HEK293 (cell line): Measurements from ENCODE around the gene CPLX3.

ENCODE experiments used
- AEBP2 ChIP-seq: fragments of 450-650 bp; formaldehyde crosslinking; IDR thresholded peaks from 2 replicates; pipeline ENCODE4 v1.5.1; 2016; ENCODE audit warnings: missing biosample characterization, missing genetic modification characterization, borderline replicate concordance
- BCL11B ChIP-seq: fragments of 450-650 bp; formaldehyde crosslinking; IDR thresholded peaks from 2 replicates; pipeline ENCODE4 v1.5.1; 2016; ENCODE audit warnings: low read depth, missing biosample characterization, missing genetic modification characterization
- KLF17 ChIP-seq: fragments of 450-650 bp; formaldehyde crosslinking; IDR thresholded peaks from 2 replicates; pipeline ENCODE4 v1.5.1; 2016; ENCODE audit warnings: missing biosample characterization, missing genetic modification characterization
- MEIS1 ChIP-seq: sonication (generic); formaldehyde crosslinking; IDR thresholded peaks from 2 replicates; pipeline ENCODE4 v1.8.1; 2022; ENCODE audit warnings: missing genetic modification reagents, mild to moderate bottlenecking, borderline replicate concordance
- ZBTB11 ChIP-seq: fragments of 450-650 bp; formaldehyde crosslinking; conservative IDR thresholded peaks from 2 replicates; pipeline ENCODE4 v1.5.1; 2016; ENCODE audit warnings: low read depth, missing biosample characterization, missing genetic modification characterization
- ZBTB17 ChIP-seq: fragments of 450-650 bp; formaldehyde crosslinking; IDR thresholded peaks from 2 replicates; pipeline ENCODE4 v1.5.1; 2016; ENCODE audit warnings: missing biosample characterization, missing genetic modification characterization
- ZBTB26 ChIP-seq: fragments of 450-650 bp; formaldehyde crosslinking; optimal IDR thresholded peaks from 2 replicates; pipeline ENCODE3; 2016; ENCODE audit warnings: missing biosample characterization, mild to moderate bottlenecking, missing genetic modification characterization
- ZFP69B ChIP-seq: fragments of 450-650 bp; formaldehyde crosslinking; IDR thresholded peaks from 2 replicates; pipeline ENCODE4 v1.5.1; 2016; ENCODE audit warnings: missing biosample characterization, missing genetic modification characterization
- ZNF175 ChIP-seq: fragments of 450-650 bp; formaldehyde crosslinking; IDR thresholded peaks from 2 replicates; pipeline ENCODE4 v1.5.1; 2016; ENCODE audit warnings: missing biosample characterization, missing genetic modification characterization
- ZNF211 ChIP-seq: fragments of 450-650 bp; formaldehyde crosslinking; IDR thresholded peaks from 2 replicates; pipeline ENCODE4 v1.5.1; 2016; ENCODE audit warnings: low read depth, missing biosample characterization, missing genetic modification characterization
- ZNF274 ChIP-seq, 2 experiments: fragments of 200-500 bp in 1 of 2; fragments of 450-650 bp in 1 of 2; sonication (Bioruptor generic) in 1 of 2; formaldehyde crosslinking in 1 of 2; IDR thresholded peaks; 2 replicates each; pipeline versions ENCODE4 v1.5.1 to v1.6.1; 2014 to 2016; ENCODE audit warnings: borderline replicate concordance in 1 of 2, inconsistent platforms in 1 of 2, low read length in 1 of 2, missing biosample characterization in 1 of 2, missing genetic modification characterization in 1 of 2
- ZNF292 ChIP-seq: fragments of 450-650 bp; formaldehyde crosslinking; IDR thresholded peaks from 2 replicates; pipeline ENCODE4 v1.5.1; 2016; ENCODE audit warnings: low read depth, missing biosample characterization, missing genetic modification characterization, borderline replicate concordance
- ZNF37A ChIP-seq: fragments of 450-650 bp; IDR thresholded peaks from 2 replicates; pipeline ENCODE4 v1.5.1; 2018; ENCODE audit warnings: missing biosample characterization, missing genetic modification characterization
- ZNF394 ChIP-seq: fragments of 450-650 bp; formaldehyde crosslinking; IDR thresholded peaks from 2 replicates; pipeline ENCODE4 v1.5.1; 2016; ENCODE audit warnings: missing biosample characterization, missing genetic modification characterization, mild to moderate bottlenecking, moderate library complexity, borderline replicate concordance
- ZNF426 ChIP-seq: fragments of 450-650 bp; formaldehyde crosslinking; IDR thresholded peaks from 2 replicates; pipeline ENCODE4 v1.5.1; 2017; ENCODE audit warnings: missing biosample characterization, missing genetic modification characterization, mild to moderate bottlenecking, inconsistent platforms, moderate library complexity
- ZNF529 ChIP-seq: fragments of 450-650 bp; formaldehyde crosslinking; IDR thresholded peaks from 2 replicates; pipeline ENCODE4 v1.5.1; 2017; ENCODE audit warnings: missing genetic modification characterization, missing biosample characterization; ENCODE audit not compliant: insufficient replicate concordance
- ZNF558 ChIP-seq: fragments of 450-650 bp; formaldehyde crosslinking; IDR thresholded peaks from 2 replicates; pipeline ENCODE4 v1.5.1; 2016; ENCODE audit warnings: missing biosample characterization, missing genetic modification characterization
- ZNF596 ChIP-seq: fragments of 450-650 bp; IDR thresholded peaks from 2 replicates; pipeline ENCODE4 v1.5.0; 2018; ENCODE audit warnings: missing biosample characterization, mild to moderate bottlenecking, missing genetic modification characterization, moderate library complexity
- ZNF629 ChIP-seq: fragments of 450-650 bp; formaldehyde crosslinking; IDR thresholded peaks from 2 replicates; pipeline ENCODE4 v1.5.1; 2017; ENCODE audit warnings: missing biosample characterization, missing genetic modification characterization
- ZNF639 ChIP-seq: fragments of 450-650 bp; formaldehyde crosslinking; IDR thresholded peaks from 2 replicates; pipeline ENCODE4 v1.5.1; 2016; ENCODE audit warnings: missing biosample characterization, missing genetic modification characterization
- ZNF654 ChIP-seq: fragments of 450-650 bp; formaldehyde crosslinking; IDR thresholded peaks from 2 replicates; pipeline ENCODE4 v1.5.1; 2016; ENCODE audit warnings: low read depth, missing biosample characterization, missing genetic modification characterization
- ZNF670 ChIP-seq: fragments of 450-650 bp; formaldehyde crosslinking; IDR thresholded peaks from 2 replicates; pipeline ENCODE4 v1.5.1; 2016; ENCODE audit warnings: missing biosample characterization, missing genetic modification characterization, low read depth
- ZNF677 ChIP-seq: fragments of 450-650 bp; IDR thresholded peaks from 2 replicates; pipeline ENCODE4 v1.5.0; 2018; ENCODE audit warnings: missing biosample characterization, mild to moderate bottlenecking, missing genetic modification characterization, moderate library complexity
- ZNF707 ChIP-seq: fragments of 450-650 bp; formaldehyde crosslinking; IDR thresholded peaks from 2 replicates; pipeline ENCODE4 v1.5.1; 2016; ENCODE audit warnings: missing biosample characterization, missing genetic modification characterization
- ZSCAN4 ChIP-seq: fragments of 450-650 bp; formaldehyde crosslinking; IDR thresholded peaks from 2 replicates; pipeline ENCODE4 v1.5.1; 2017; ENCODE audit warnings: missing biosample characterization, missing genetic modification characterization
- ZSCAN5A ChIP-seq: fragments of 450-650 bp; formaldehyde crosslinking; IDR thresholded peaks from 2 replicates; pipeline ENCODE4 v1.5.1; 2016; ENCODE audit warnings: missing biosample characterization, missing genetic modification characterization

Gene CPLX3

GRCh38 chr15:74842581-74843444, 16.4 kb downstream of the CPLX3 start, which contains the start of gene ULK3 (continued):
- TF ChIP-seq ZNF629 (tag by site-specific recombination) = peak; percentile 55; the same call in 1 of the 2 replicates
- peak; percentile 93; the same call in 1 of the 2 replicates for TF ChIP-seq KLF17 (tag by site-specific recombination)
- no peak for TF ChIP-seq ZNF292 (tag by site-specific recombination)
- no peak for TF ChIP-seq ZNF274 (IDR thresholded peaks at IDR 0.05; ENCODE audit: low read length)
- no peak for TF ChIP-seq ZNF274 (tag by site-specific recombination; IDR thresholded peaks at IDR 0.05; ENCODE audit: borderline replicate concordance)
- no peak for TF ChIP-seq ZNF670 (tag by site-specific recombination)
- TF ChIP-seq ZFP69B (tag by site-specific recombination) = peak; percentile 92
- no peak for TF ChIP-seq AEBP2
- peak; percentile 46; the same call in 1 of the 2 replicates for TF ChIP-seq ZNF37A
- TF ChIP-seq ZBTB26 (tag by site-specific recombination) = peak; percentile 99
- peak; percentile 80; the same call in 1 of the 2 replicates for TF ChIP-seq BCL11B (tag by site-specific recombination)
- no peak for TF ChIP-seq ZNF426
- no peak for TF ChIP-seq ZNF558 (tag by site-specific recombination)
- no peak for TF ChIP-seq ZNF529 (tag by site-specific recombination)
- peak; percentile 62 for TF ChIP-seq ZNF596 (tag by site-specific recombination)
- TF ChIP-seq ZSCAN5A (tag by site-specific recombination) = no peak; the same call in none of the 2 replicates
- no peak for TF ChIP-seq ZSCAN4
- peak; percentile 8; the same call in 1 of the 2 replicates for TF ChIP-seq ZNF394
- peak; percentile 26 for TF ChIP-seq ZBTB17 (tag by site-specific recombination)
- no peak for TF ChIP-seq ZNF654 (tag by site-specific recombination)
- no peak for TF ChIP-seq MEIS1 (CRISPR knock-in tag)
- TF ChIP-seq ZNF211 (tag by site-specific recombination) = no peak
- peak; percentile 56; the same call in 1 of the 2 replicates for TF ChIP-seq ZNF677 (tag by site-specific recombination)
- no peak for TF ChIP-seq ZNF707 (tag by site-specific recombination)
- no peak for TF ChIP-seq ZNF639 (tag by site-specific recombination)
- no peak for TF ChIP-seq ZNF175 (tag by site-specific recombination)
- TF ChIP-seq ZBTB11 (tag by site-specific recombination) = peak; percentile 45; the same call in 1 of the 2 replicates
